H1 (cell line): ENCODE data around the gene DLST. TPM values are rescaled to one million over a fixed set of nuclear protein-coding genes. Genes with fewer than 3 reads are reported as not detected.

Source experiments
- CTCF ChIA-PET: fragments of 300-600 bp; sonication (Branson Sonifier 250); formaldehyde crosslinking; loops from one replicate; lab custom pipeline; 2021; ENCODE audit not compliant: partially characterized antibody; lab: Charles Lee
- POLR2A ChIA-PET: fragments of 300-600 bp; sonication (Branson Sonifier 250); formaldehyde crosslinking; loops from one replicate; lab custom pipeline; 2021; ENCODE audit warnings: inconsistent platforms; ENCODE audit not compliant: partially characterized antibody; lab: Charles Lee
- DNase-seq, 2 experiments: peaks; one replicate each; pipeline versions ENCODE4 v3.0.0 to v3.0.0-alpha.2; 2010 to 2022; ENCODE audit warnings: low spot score in 2 of 2, low read depth in 1 of 2, mixed read lengths in 1 of 2
- FAIRE-seq: peaks from 2 replicates; lab custom pipeline; 2011; peaks lifted over from hg19 to GRCh38; lab: Jason Lieb, UNC
- H2AFZ ChIP-seq: 2 replicates; pipeline ENCODE4 v1.8.1; 2012; ENCODE audit warnings: low read length, inconsistent platforms
- H2AK5ac ChIP-seq: 2 replicates; pipeline ENCODE4 v1.6.1; 2013; ENCODE audit warnings: low read depth, low read length
- H2BK120ac ChIP-seq: replicated peaks from 2 replicates; pipeline ENCODE3; 2013; ENCODE audit warnings: low read depth, low read length, inconsistent platforms
- H2BK12ac ChIP-seq: 2 replicates; pipeline ENCODE4 v1.6.1; 2013; ENCODE audit warnings: low read depth, low read length
- H2BK15ac ChIP-seq: 2 replicates; pipeline ENCODE4 v1.6.1; 2013; ENCODE audit warnings: low read length
- H2BK20ac ChIP-seq: 2 replicates; pipeline ENCODE4 v1.6.1; 2013; ENCODE audit warnings: low read length
- H2BK5ac ChIP-seq: 2 replicates; pipeline ENCODE4 v1.6.1; 2013; ENCODE audit warnings: low read depth, low read length
- H3K14ac ChIP-seq: 2 replicates; pipeline ENCODE4 v1.6.1; 2013; ENCODE audit warnings: inconsistent platforms; ENCODE audit not compliant: insufficient read length
- H3K18ac ChIP-seq: 2 replicates; pipeline ENCODE4 v1.6.1; 2013; ENCODE audit warnings: low read length; ENCODE audit errors: extremely low read depth
- H3K23ac ChIP-seq: 2 replicates; pipeline ENCODE4 v1.6.1; 2013; ENCODE audit warnings: inconsistent platforms; ENCODE audit not compliant: insufficient read length
- H3K23me2 ChIP-seq: 2 replicates; pipeline ENCODE4 v1.6.1; 2013; ENCODE audit warnings: low read depth, low read length
- H3K27ac ChIP-seq: 2 replicates; pipeline ENCODE4 v1.6.1; 2011; ENCODE audit warnings: low read depth, low read length, inconsistent platforms
- H3K27me3 ChIP-seq, 4 experiments: replicated peaks in 1 of 4; 1 replicate in 1 of 4; 2 replicates in 3 of 4; pipeline versions ENCODE4 v1.6.1 to v1.8.1; 2011 to 2013; ENCODE audit warnings: low read length in 3 of 4, mild to moderate bottlenecking in 3 of 4, inconsistent platforms in 2 of 4, mixed read lengths in 2 of 4, moderate library complexity in 1 of 4; ENCODE audit not compliant: control insufficient read depth in 3 of 4, insufficient read depth in 3 of 4; ENCODE audit errors: extremely low read depth in 1 of 4
- H3K36me3 ChIP-seq, 4 experiments: 2 replicates each; pipeline versions ENCODE4 v1.6.1 to v1.8.1; 2011 to 2013; ENCODE audit warnings: mild to moderate bottlenecking in 4 of 4, low read length in 3 of 4, moderate library complexity in 2 of 4, control low read depth in 1 of 4, inconsistent platforms in 1 of 4; ENCODE audit not compliant: insufficient read depth in 4 of 4, control insufficient read depth in 2 of 4
- H3K4ac ChIP-seq: replicated peaks from 2 replicates; pipeline ENCODE3; 2013; ENCODE audit warnings: low read length, low read depth, mixed read lengths, inconsistent platforms; ENCODE audit not compliant: insufficient read length
- H3K4me1 ChIP-seq, 4 experiments: replicated peaks in 1 of 4; 1 replicate in 1 of 4; 2 replicates in 3 of 4; pipeline versions ENCODE4 v1.6.1 to v1.8.1; 2011 to 2013; ENCODE audit warnings: low read length in 3 of 4, inconsistent platforms in 2 of 4, mixed read lengths in 1 of 4; ENCODE audit not compliant: insufficient read depth in 4 of 4, control insufficient read depth in 3 of 4
- H3K4me2 ChIP-seq, 2 experiments: 2 replicates each; pipeline versions ENCODE4 v1.6.1 to v1.8.1; 2011 to 2013; ENCODE audit warnings: low read depth in 2 of 2, low read length in 2 of 2, control low read depth in 1 of 2, inconsistent platforms in 1 of 2, mild to moderate bottlenecking in 1 of 2; ENCODE audit not compliant: insufficient read depth in 1 of 2
- H3K4me3 ChIP-seq, 4 experiments: fragments of 200-600, 300-600 bp in 1 of 4; sonication (generic), shearing (Covaris generic), sonication (Bioruptor Twin) in 1 of 4; 2 replicates each; pipeline versions ENCODE4 v1.5.1 to v1.8.1; 2011 to 2016; ENCODE audit warnings: low read length in 4 of 4, low read depth in 3 of 4, control low read depth in 2 of 4, inconsistent platforms in 2 of 4, mild to moderate bottlenecking in 2 of 4, mixed read lengths in 1 of 4, moderate library complexity in 1 of 4; ENCODE audit not compliant: insufficient read depth in 2 of 4; ENCODE audit errors: extremely low read depth in 1 of 4
- H3K56ac ChIP-seq: replicated peaks from 2 replicates; pipeline ENCODE3; 2013; ENCODE audit warnings: low read depth, mild to moderate bottlenecking, mixed read lengths, low read length, inconsistent platforms; ENCODE audit not compliant: insufficient read length
- H3K79me1 ChIP-seq: 2 replicates; pipeline ENCODE4 v1.6.1; 2013; ENCODE audit warnings: low read depth, low read length, control low read depth
- H3K79me2 ChIP-seq, 2 experiments: 2 replicates each; pipeline versions ENCODE4 v1.6.1 to v1.8.1; 2012 to 2013; ENCODE audit warnings: low read length in 2 of 2, mild to moderate bottlenecking in 2 of 2, inconsistent platforms in 1 of 2; ENCODE audit not compliant: insufficient read depth in 2 of 2, control insufficient read depth in 1 of 2
- H3K9ac ChIP-seq, 4 experiments: replicated peaks in 1 of 4; 1 replicate in 1 of 4; 2 replicates in 3 of 4; pipeline versions ENCODE4 v1.6.1 to v1.8.1; 2011 to 2013; ENCODE audit warnings: low read depth in 3 of 4, low read length in 3 of 4, control low read depth in 2 of 4, mild to moderate bottlenecking in 2 of 4, moderate library complexity in 2 of 4, inconsistent platforms in 1 of 4; ENCODE audit errors: extremely low read depth in 1 of 4
- H3K9me3 ChIP-seq, 2 experiments: 2 replicates each; pipeline versions ENCODE4 v1.6.1 to v1.8.1; 2012 to 2013; ENCODE audit warnings: mild to moderate bottlenecking in 2 of 2, moderate library complexity in 2 of 2, control low read depth in 1 of 2, inconsistent platforms in 1 of 2, low read depth in 1 of 2, low read length in 1 of 2, mixed read lengths in 1 of 2; ENCODE audit not compliant: insufficient read depth in 2 of 2
- H4K20me1 ChIP-seq, 2 experiments: replicated peaks in 1 of 2; 2 replicates each; pipeline versions ENCODE3 to v1.8.1; 2011 to 2013; ENCODE audit warnings: inconsistent platforms in 2 of 2, low read length in 2 of 2, mild to moderate bottlenecking in 1 of 2; ENCODE audit not compliant: insufficient read depth in 2 of 2, control insufficient read depth in 1 of 2
- H4K5ac ChIP-seq: 2 replicates; pipeline ENCODE4 v1.6.1; 2013; ENCODE audit warnings: low read length, low read depth, mixed read lengths, inconsistent platforms; ENCODE audit not compliant: insufficient read length
- H4K8ac ChIP-seq: 2 replicates; pipeline ENCODE4 v1.8.0; 2013; ENCODE audit warnings: mild to moderate bottlenecking, moderate library complexity, low read length, inconsistent platforms; ENCODE audit not compliant: insufficient read depth; ENCODE audit errors: extremely low read depth
- H4K91ac ChIP-seq: replicated peaks from 2 replicates; pipeline ENCODE3; 2013; ENCODE audit warnings: low read length, mixed read lengths, inconsistent platforms; ENCODE audit not compliant: insufficient read length
- RAD21 ChIP-seq, 2 experiments: IDR thresholded peaks in 1 of 2; conservative IDR thresholded peaks in 1 of 2; 2 replicates each; pipeline ENCODE4 v1.6.1; 2011; ENCODE audit warnings: low read depth in 2 of 2, low read length in 2 of 2, improper control_type of control experiment in 1 of 2, inconsistent platforms in 1 of 2, mild to moderate bottlenecking in 1 of 2, moderate library complexity in 1 of 2
- TBP ChIP-seq: IDR thresholded peaks from 2 replicates; pipeline ENCODE4 v1.6.1; 2011; ENCODE audit warnings: low read depth, low read length, improper control_type of control experiment
- WGBS, 2 experiments: shearing (Covaris generic) in 1 of 2; methylation state at CpG; one replicate each; pipeline versions ENCODE4 v1.1.6 to v1.1.7; 2013 to 2015; ENCODE audit warnings: low lambda C conversion rate in 2 of 2, mixed read lengths in 2 of 2, inconsistent platforms in 1 of 2, low coverage in 1 of 2, missing lambda C conversion rate in 1 of 2; ENCODE audit not compliant: insufficient replicate concordance in 2 of 2, insufficient coverage in 1 of 2, insufficient read length in 1 of 2; ENCODE audit errors: extremely low coverage in 1 of 2, missing lambda C conversion rate in 1 of 2; 5-methylcytosine and 5-hydroxymethylcytosine counted together
- polyA plus RNA-seq, 7 experiments: library from polyadenylated mRNA; depleted of rRNA in 3 of 7; stranded (reverse) in 5 of 7; unstranded in 2 of 7; fragments of >200 nt in 5 of 7; fragments of 200-250 nt in 2 of 7; gene quantifications; 1 replicate in 5 of 7; 2 replicates in 1 of 7; 4 replicates in 1 of 7; pipeline versions ENCODE4 v1.2.1 to v1.2.3, GENCODE V29; 2011 to 2013; ENCODE audit warnings: missing spikeins in 2 of 7, mixed read lengths in 2 of 7
- total RNA-seq: library from RNA; stranded (reverse); fragmentation: NEBNext Ultra II Directional; extraction: Animal tissue kit (Norgen Biotek cat#: 25700); gene quantifications from 2 replicates; pipeline ENCODE4 v1.2.1, GENCODE V29; 2021
- TF ChIP-seq, protein P1 (sequence below): IDR thresholded peaks from 2 replicates; pipeline ENCODE4 v1.6.1; 2012; ENCODE audit warnings: inconsistent platforms
- TF ChIP-seq, protein P2 (sequence below), 3 experiments: IDR thresholded peaks; 1 replicate in 2 of 3; 2 replicates in 1 of 3; pipeline versions ENCODE4 v1.5.1 to v1.6.1; 2011; ENCODE audit warnings: low read length in 3 of 3, mild to moderate bottlenecking in 3 of 3, inconsistent platforms in 2 of 3, low read depth in 1 of 3, moderate library complexity in 1 of 3; ENCODE audit not compliant: insufficient read depth in 1 of 3; ENCODE audit errors: control extremely low read depth in 1 of 3

The DLST gene
- total and polyA plus RNA-seq, 2 of the 8 experiments (the other 6 are each of a cell fraction or from before 2014, with no cell fraction given) = 96.5 to 117 TPM

DNA sequence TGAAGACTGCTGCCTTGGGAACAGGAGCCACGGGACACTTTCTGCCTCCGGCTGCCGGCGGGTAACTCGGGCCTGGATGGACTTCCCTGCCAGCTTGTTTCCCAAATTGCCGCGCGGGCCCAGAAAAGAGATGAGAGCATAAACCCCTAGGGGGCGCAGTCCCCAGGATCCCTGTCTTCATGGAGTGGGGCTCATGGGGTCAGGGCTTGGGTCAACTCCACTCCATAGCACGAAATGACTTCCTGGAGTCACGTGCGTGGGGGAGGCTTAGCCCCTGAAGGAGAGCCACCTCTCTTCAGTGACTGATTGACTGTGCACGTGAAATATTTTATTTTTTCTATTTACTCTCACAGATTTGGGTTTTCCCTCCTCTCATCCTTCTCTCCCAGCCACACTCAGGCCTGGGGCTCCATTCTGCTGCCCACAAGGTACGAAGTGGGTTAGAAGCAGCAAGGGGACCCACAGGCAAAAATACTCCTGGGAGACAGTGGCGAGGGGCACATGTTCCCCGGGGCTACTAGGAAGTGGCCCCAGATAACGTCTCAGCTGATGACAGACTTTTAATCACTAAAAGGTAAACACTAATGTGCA is 63.6 kb downstream of the DLST start:
- Histone ChIP-seq H2BK5ac (no peak overlapping the region), H3K23ac (no peak overlapping the region), H3K79me2 (no peaks in the 10 kb centered on the region), H4K20me1 (no peaks in the 10 kb centered on the region), H3K27me3 (no peaks in the 10 kb centered on the region), H4K8ac (no peak overlapping the region), H2BK120ac (no peak overlapping the region), H3K9me3 (no peaks in the 10 kb centered on the region), H3K4me3 (no peak overlapping the region), H4K91ac (no peak overlapping the region), H3K79me1 (no peaks in the 10 kb centered on the region), H4K5ac (no peak overlapping the region), H3K36me3 (no peaks in the 10 kb centered on the region), H3K4ac (no peak overlapping the region), H3K9ac (no peak overlapping the region), H3K4me1 (peaks cover 0 to 6% (median 2%) of the 10 kb centered on the region in 4 experiments; a peak in 3 of 7 replicates), H3K27ac (no peak overlapping the region), H2BK12ac (no peak overlapping the region), H2AK5ac (no peak overlapping the region), H2AFZ (no peak overlapping the region), H2BK20ac (no peak overlapping the region), H3K18ac (no peak overlapping the region), H3K14ac (no peak overlapping the region), H3K23me2 (no peaks in the 10 kb centered on the region), H2BK15ac (0 out of 2 replicates have a peak overlapping the region, but pooled peaks have one; percentile 72), H3K56ac (no peak overlapping the region), H3K4me2 (no peak overlapping the region)
- 63% methylated on average over 17 of the region's 17 CpGs; no CpG with 5 or more reads in 1 of the 2 experiments for WGBS, 2 experiments
- TF ChIP-seq, protein P1, sequence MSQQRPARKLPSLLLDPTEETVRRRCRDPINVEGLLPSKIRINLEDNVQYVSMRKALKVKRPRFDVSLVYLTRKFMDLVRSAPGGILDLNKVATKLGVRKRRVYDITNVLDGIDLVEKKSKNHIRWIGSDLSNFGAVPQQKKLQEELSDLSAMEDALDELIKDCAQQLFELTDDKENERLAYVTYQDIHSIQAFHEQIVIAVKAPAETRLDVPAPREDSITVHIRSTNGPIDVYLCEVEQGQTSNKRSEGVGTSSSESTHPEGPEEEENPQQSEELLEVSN = no peak
- TF ChIP-seq, protein P2, sequence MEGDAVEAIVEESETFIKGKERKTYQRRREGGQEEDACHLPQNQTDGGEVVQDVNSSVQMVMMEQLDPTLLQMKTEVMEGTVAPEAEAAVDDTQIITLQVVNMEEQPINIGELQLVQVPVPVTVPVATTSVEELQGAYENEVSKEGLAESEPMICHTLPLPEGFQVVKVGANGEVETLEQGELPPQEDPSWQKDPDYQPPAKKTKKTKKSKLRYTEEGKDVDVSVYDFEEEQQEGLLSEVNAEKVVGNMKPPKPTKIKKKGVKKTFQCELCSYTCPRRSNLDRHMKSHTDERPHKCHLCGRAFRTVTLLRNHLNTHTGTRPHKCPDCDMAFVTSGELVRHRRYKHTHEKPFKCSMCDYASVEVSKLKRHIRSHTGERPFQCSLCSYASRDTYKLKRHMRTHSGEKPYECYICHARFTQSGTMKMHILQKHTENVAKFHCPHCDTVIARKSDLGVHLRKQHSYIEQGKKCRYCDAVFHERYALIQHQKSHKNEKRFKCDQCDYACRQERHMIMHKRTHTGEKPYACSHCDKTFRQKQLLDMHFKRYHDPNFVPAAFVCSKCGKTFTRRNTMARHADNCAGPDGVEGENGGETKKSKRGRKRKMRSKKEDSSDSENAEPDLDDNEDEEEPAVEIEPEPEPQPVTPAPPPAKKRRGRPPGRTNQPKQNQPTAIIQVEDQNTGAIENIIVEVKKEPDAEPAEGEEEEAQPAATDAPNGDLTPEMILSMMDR (IDR thresholded peaks at IDR 0.05; ENCODE audit: control extremely low read depth in 1 of 3, insufficient read depth in 1 of 3, low read depth in 1 of 3, low read length in 3 of 3) = peak in 2 of 3 experiments; percentile 75 to 77; a peak in 3 of 4 replicates
- TF ChIP-seq RAD21 (IDR thresholded peaks at IDR 0.05 in 1 of 2, conservative IDR thresholded peaks at IDR 0.05 in 1 of 2; ENCODE audit: low read depth in 2 of 2, low read length in 2 of 2) (peak; percentile 40 to 60), TBP (no peak)
- DNase-seq = peak; percentile 57 to 93
- FAIRE-seq = no peak
- CTCF ChIA-PET = interaction anchor here (0.6 to 11.9 kb wide), 58 partner anchors 9 to 372 kb away, joined by 3 to 146 read pairs (median 5); partner anchors contain the start of genes ACYP1, EIF2B2, PGF and RPS6KL1
- POLR2A ChIA-PET = interaction anchor here (0.6 to 1.8 kb wide), 10 partner anchors 10 to 143 kb away, joined by 3 to 6 read pairs (median 4); partner anchors contain the start of genes PGF and RPS6KL1
